HuH-7.5 (cell line): ENCODE data around the gene DENND1B.
"Not testable (repeated sequence)": the region's sequence is repeated elsewhere in the genome, so short reads cannot be mapped to it uniquely, and the experiment has no call there.

ENCODE experiments used
- DNase-seq: peaks from one replicate; pipeline ENCODE4 v3.0.0; 2011; ENCODE audit warnings: low spot score

Gene DENND1B

DNA sequence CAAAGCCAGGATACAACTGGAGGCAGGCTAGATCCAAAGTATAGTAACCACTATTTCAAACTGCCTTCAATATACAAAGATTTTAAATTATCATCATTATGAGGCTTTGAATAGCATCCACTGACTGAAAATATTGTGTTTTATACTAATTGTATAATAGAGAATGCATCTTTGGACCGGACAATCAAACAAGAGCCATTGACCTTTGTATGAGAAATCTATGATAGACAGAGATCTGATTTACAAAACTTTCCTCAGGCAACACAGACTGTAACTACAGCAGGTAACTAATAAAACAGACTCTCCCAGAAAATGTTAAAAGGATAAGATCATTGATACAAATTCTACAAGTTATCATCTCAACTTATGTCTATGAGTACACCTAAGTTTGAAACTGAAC, 152.9 kb downstream of the DENND1B start:
- DNase-seq = no peak

DNA sequence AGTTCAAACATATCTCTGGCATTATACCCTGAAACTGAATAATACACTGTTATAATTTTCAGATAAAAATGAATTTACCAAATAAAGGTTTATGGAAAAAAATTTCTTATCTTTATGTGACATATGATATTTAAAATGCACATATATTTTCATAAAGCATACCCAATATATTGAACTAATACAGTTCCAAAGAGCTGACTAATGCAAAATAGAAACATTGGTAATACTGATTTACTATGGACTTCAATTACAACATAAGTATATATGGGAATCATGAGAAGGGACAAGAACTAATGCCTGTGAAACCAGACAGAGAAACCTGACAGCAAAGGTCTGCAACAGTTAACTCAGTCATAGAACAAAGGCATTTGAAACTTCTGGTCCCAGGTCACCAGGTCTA, 153.5 kb downstream of the DENND1B start:
- no peak for DNase-seq

- peak; percentile 2 for DNase-seq
Measured at GRCh38 chr1:197620714-197621163, 154.5 kb downstream of the DENND1B start.

GRCh38 chr1:197619008-197619640, 156.2 kb downstream of the DENND1B start:
- DNase-seq = no peak

DNA sequence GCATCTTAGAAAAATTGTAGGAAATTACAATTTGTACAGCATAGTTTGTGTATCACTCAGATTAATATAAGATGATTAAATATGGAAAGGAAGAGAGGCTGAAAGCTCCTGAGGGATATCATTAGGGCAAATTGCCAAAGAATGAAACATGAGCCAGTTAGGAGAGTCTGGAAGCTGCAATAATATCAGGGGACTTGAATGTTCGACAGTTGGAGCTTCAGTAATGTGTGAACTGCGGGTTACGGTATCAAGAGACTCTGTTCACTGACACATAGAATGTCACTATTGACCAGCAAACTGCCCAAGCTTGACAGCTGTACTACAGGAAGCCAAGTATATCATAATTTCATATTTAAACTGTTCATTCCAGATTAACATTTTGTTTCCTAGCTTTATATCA, 157.2 kb downstream of the DENND1B start:
- DNase-seq = no peak

- no peak for DNase-seq
Measured at GRCh38 chr1:197615693-197616011, 159.6 kb downstream of the DENND1B start.

DNA sequence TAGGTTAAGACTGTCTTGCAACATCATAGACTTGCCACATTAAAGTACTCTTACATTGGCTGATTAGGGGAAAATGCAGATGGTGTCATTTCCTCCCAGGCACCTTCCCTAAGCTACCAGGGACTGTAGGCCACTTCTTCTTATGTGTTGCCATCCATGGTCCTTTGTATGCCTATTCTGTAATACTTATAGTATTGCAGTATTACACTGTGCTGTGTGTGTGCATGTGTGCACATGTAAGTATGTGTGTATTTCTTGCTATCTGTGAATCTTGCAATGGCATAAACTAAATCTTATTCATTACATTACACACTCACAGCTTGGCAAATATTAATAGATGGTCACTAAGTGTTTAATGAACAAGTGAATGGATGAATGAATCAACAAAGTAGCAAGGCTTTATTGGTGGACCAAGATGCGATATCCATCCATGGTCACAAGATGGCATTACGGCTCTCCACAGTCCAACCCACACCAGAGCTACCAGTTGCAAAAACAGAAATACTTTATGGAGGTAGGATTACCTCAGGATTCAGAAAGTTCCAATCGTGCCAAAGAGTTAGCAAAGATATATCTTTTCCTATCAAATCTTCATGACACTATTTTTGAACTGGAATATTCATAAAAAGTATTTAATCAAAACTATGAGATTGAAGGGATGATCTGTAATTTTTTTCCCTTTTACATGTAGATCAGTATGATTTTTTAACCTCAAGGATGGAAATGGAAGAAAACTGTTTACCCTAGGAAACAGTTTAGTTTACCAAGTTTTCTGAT, 160.2 kb downstream of the DENND1B start:
- no peak for DNase-seq

GRCh38 chr1:197606168-197606845, 169.0 kb downstream of the DENND1B start:
- DNase-seq = no peak

DNA sequence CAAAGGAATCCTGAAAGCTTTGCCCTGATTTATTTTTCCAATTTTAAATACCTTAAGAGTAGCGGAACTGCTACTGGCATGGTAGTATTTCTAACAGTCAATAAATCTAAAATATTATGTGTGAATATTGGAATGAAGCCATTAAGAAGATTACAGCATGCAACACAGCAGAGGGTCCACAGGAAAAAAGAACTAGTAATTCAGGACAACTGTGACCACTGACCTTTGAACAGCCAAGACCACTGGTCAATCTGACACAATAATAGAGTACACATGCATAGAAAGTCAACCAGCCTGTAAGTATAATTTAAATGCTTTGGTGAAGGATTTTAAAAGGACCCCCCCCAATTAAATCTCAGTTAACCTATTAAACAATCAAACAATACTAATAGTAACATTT, 171.0 kb downstream of the DENND1B start:
- no peak for DNase-seq

- no peak for DNase-seq
Measured at GRCh38 chr1:197600751-197601150, 174.5 kb downstream of the DENND1B start.

DNA sequence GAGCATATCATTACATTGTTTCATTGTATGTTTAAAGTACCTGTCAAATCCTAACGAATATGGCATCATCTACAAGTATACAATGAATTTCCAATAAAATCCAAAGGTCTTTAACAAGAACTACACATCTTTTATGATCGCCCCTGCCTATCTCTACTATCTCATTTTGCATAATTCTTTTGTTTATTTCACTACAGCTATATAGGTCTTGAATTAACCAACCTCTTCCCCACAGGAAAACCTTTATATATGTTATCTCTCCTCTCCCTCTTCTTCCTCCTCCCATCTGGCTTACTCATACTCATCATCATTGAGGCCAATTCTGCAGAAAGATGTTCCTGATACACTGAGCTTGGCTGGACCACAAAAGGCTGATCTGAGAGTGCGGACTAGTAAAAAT, 175.5 kb downstream of the DENND1B start:
- DNase-seq = no peak

GRCh38 chr1:197598935-197599334, 176.3 kb downstream of the DENND1B start:
- DNase-seq = no peak

GRCh38 chr1:197595304-197595904, 179.9 kb downstream of the DENND1B start:
- DNase-seq = no peak

- DNase-seq = no peak
Measured at GRCh38 chr1:197590687-197591086, 184.6 kb downstream of the DENND1B start.

DNA sequence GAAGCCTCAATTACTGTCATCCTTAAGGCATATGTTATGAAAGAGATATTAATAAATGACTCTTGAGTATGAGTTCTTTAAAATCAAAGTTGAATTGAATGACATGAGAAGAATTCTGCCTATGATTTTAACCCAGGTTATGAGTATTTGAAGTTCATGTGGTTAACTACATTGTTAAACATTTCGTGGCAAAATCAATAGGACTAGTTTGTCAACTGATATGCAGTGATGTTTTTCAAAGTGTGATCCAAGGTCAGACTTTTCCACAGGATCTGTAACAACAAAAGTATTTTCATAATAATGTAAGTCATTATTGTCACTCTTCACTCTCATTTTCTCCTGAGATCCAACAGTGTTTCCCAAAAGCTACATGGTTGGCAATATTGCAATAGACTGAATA, 189.5 kb downstream of the DENND1B start:
- DNase-seq = no peak

GRCh38 chr1:197577580-197577979, 197.7 kb downstream of the DENND1B start:
- DNase-seq = no peak

DNA sequence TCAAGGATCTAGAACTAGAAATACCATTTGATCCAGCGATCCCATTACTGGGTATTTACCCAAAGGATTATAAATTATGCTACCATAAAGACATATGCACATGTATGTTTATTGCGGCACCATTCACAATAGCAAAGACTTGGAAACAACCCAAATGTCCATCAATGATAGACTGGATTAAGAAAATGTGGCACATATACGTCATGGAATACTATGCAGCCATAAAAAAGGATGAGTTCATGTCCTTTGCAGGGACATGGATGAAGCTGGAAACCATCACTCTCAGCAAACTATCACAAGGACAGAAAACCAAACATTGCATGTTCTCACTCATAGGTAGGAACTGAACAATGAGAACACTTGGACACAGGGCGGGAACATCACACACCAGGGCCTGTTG, 199.7 kb downstream of the DENND1B start:
- not testable (repeated sequence) for DNase-seq

- DNase-seq = no peak
Measured at GRCh38 chr1:197572169-197572568, 203.1 kb downstream of the DENND1B start.

DNA sequence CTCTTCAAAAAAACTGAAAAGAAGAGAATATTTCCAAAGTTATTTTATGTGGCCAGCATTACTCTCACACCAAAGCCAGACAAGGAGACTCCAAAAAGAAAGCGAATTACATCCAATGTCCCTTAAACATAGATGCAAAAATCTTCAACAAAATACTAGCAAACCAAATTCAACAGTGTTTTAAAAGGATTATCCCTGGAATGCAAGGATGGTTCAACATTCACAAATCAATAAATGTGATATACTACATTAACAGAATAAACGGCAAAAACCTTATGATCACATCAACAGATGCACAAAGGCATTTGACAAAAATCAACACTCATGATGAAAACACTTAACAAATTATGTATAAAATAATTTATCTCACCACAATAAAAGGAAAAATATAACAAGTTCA, 207.8 kb downstream of the DENND1B start:
- DNase-seq = no peak

- no peak for DNase-seq
Measured at GRCh38 chr1:197561041-197561440, 214.2 kb downstream of the DENND1B start.

GRCh38 chr1:197559655-197560054, 215.6 kb downstream of the DENND1B start:
- no peak for DNase-seq

DNA sequence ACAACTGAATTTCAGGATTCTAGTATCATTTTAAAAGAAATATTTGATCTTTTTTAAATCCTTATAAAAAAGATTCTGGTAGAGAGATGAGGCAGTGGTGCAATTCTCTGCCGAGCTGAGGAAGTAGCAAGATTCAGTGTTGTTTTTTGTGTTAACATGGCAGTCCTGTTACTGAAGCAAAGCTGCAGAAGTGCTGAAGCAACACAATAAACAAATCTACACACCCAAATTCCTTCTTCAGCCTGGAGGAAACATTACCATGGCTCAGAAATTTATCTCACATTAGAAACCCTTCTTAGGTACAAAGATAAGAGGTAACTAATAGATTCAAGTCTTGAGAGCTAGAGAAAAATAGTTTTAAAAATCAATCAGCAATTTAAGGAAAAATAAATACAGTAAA, 216.0 kb downstream of the DENND1B start:
- no peak for DNase-seq

GRCh38 chr1:197557302-197557701, 218.0 kb downstream of the DENND1B start:
- DNase-seq = peak; percentile 3
